HepG2 (cell line): ENCODE data around the gene GALNT15. TPM values are rescaled to one million over a fixed set of nuclear protein-coding genes. Genes with fewer than 3 reads are reported as not detected.

ENCODE experiments used
- ARID5B ChIP-seq: IDR thresholded peaks from 2 replicates; pipeline ENCODE4 v1.4.0; 2020; ENCODE audit warnings: mild to moderate bottlenecking, missing genetic modification reagents
- ATAD3A ChIP-seq: sonication (generic); formaldehyde crosslinking; IDR thresholded peaks from 2 replicates; pipeline ENCODE4 v1.4.0; 2020; ENCODE audit warnings: missing genetic modification reagents
- RNF219 ChIP-seq: sonication (generic); formaldehyde crosslinking; IDR thresholded peaks from 2 replicates; pipeline ENCODE4 v1.5.0; 2020; ENCODE audit warnings: mild to moderate bottlenecking, missing genetic modification reagents
- SKI ChIP-seq: fragments of 450-650 bp; IDR thresholded peaks from one replicate; pipeline ENCODE4 v1.6.1; 2018; ENCODE audit warnings: mild to moderate bottlenecking; ENCODE audit not compliant: partially characterized antibody
- ZBTB49 ChIP-seq: sonication (generic); formaldehyde crosslinking; IDR thresholded peaks from 2 replicates; pipeline ENCODE4 v1.4.0; 2020; ENCODE audit warnings: missing genetic modification reagents, borderline replicate concordance
- ZEB1 ChIP-seq: IDR thresholded peaks from 2 replicates; pipeline ENCODE4 v1.6.1; 2012; ENCODE audit warnings: mild to moderate bottlenecking, low read depth, inconsistent platforms; ENCODE audit not compliant: insufficient replicate concordance
- ZFP36L2 ChIP-seq: sonication (generic); formaldehyde crosslinking; IDR thresholded peaks from 2 replicates; pipeline ENCODE4 v1.4.0; 2020; ENCODE audit warnings: missing genetic modification reagents
- ZNF18 ChIP-seq: sonication (generic); formaldehyde crosslinking; IDR thresholded peaks from 2 replicates; pipeline ENCODE4 v1.8.0; 2022; ENCODE audit warnings: mild to moderate bottlenecking, missing genetic modification reagents; ENCODE audit not compliant: insufficient replicate concordance
- ZNF609 ChIP-seq: sonication (generic); formaldehyde crosslinking; IDR thresholded peaks from 2 replicates; pipeline ENCODE4 v1.4.0; 2020; ENCODE audit warnings: mild to moderate bottlenecking, missing genetic modification reagents, borderline replicate concordance
- ZNF7 ChIP-seq: IDR thresholded peaks from 2 replicates; pipeline ENCODE4 v1.6.1; 2016; ENCODE audit warnings: missing biosample characterization, missing genetic modification reagents
- ZNF788 ChIP-seq: sonication (generic); formaldehyde crosslinking; IDR thresholded peaks from 2 replicates; pipeline ENCODE4 v1.5.0; 2020; ENCODE audit warnings: mild to moderate bottlenecking, missing genetic modification reagents, borderline replicate concordance
- ZNF891 ChIP-seq: sonication (generic); formaldehyde crosslinking; IDR thresholded peaks from 2 replicates; pipeline ENCODE4 v1.5.0; 2020; ENCODE audit warnings: mild to moderate bottlenecking, missing genetic modification reagents
- polyA plus RNA-seq, 8 experiments: library from polyadenylated mRNA; depleted of rRNA in 3 of 8; stranded (reverse) in 7 of 8; unstranded in 1 of 8; fragments of >200 nt; fragmentation: Illumina TruSeq in 4 of 8; extraction: Trizol in 4 of 8; gene quantifications; 2 replicates each; pipeline versions ENCODE4 v1.2.1 to v1.2.3, GENCODE V29; 2011 to 2016; ENCODE audit warnings: low read depth in 4 of 8, missing spikeins in 1 of 8, mixed read lengths in 1 of 8; ENCODE audit not compliant: insufficient read depth in 1 of 8
- total RNA-seq, 5 experiments: library from RNA; depleted of rRNA; stranded (reverse); fragments of >200 nt; fragmentation: Illumina TruSeq; extraction: Trizol; gene quantifications; 2 replicates each; pipeline ENCODE4 v1.2.3, GENCODE V29; 2016; ENCODE audit warnings: low read depth in 1 of 5

GALNT15 gene
- total and polyA plus RNA-seq, 2 of the 13 experiments (the other 11 are each of a cell fraction or from before 2014, with no cell fraction given): 0.02 to 0.04 TPM

- TF ChIP-seq ZNF609 (CRISPR knock-in tag): 0 out of 2 replicates have a peak, but pooled peaks have one; percentile 13
- peak; percentile 26; the same call in 1 of the 2 replicates for TF ChIP-seq ZNF788
- peak; percentile 81 for TF ChIP-seq SKI
- TF ChIP-seq ZBTB49: no peak
- TF ChIP-seq ZFP36L2: no peak
- peak; percentile 30; the same call in 1 of the 2 replicates for TF ChIP-seq ARID5B
- no peak for TF ChIP-seq ZNF18 (CRISPR knock-in tag)
- TF ChIP-seq ZEB1: no peak
- no peak for TF ChIP-seq ATAD3A (CRISPR knock-in tag)
- TF ChIP-seq ZNF891 (CRISPR knock-in tag): 0 out of 2 replicates have a peak, but pooled peaks have one; percentile 1
- TF ChIP-seq ZNF7 (CRISPR knock-in tag): 0 out of 2 replicates have a peak, but pooled peaks have one; percentile 4
- no peak for TF ChIP-seq RNF219 (CRISPR knock-in tag)
These were observed 90.4 kb downstream of the GALNT15 start, which contains the start of the genes DPH3 and OXNAD1 (continued) for GRCh38 chr3:16264708-16265454.
